GM12878 (cell line): Measurements from ENCODE around the gene CCR3. TPM values are rescaled to one million over a fixed set of nuclear protein-coding genes. Genes with fewer than 3 reads are reported as not detected.

Experiments
- ATAC-seq: fragments of 200-7000 bp; cut with Tn5 transposase; 3 replicates; pipeline ENCODE4 v1.9.1; 2020; ENCODE audit warnings: mild to moderate bottlenecking, moderate library complexity
- BruUV-seq: library from RNA; stranded (reverse); fragments of 400-500 nt; replicated peaks from 2 replicates; lab custom pipeline; 2021; lab: Mats Ljungman, UMichigan
- CTCF ChIA-PET: fragments of 300-600 bp; sonication (Branson Sonifier 250); formaldehyde crosslinking; extraction: SDS; loops from one replicate; lab custom pipeline; 2021; ENCODE audit warnings: inconsistent platforms; lab: Yijun Ruan, JAX
- POLR2A ChIA-PET: fragments of 350-600 bp; formaldehyde crosslinking; extraction: SDS; loops from one replicate; lab custom pipeline; 2021; ENCODE audit warnings: inconsistent platforms; lab: Charles Lee
- RAD21 ChIA-PET: fragments of 300-600 bp; sonication (Branson Sonifier 250); formaldehyde crosslinking; loops from one replicate; lab custom pipeline; 2023; ENCODE audit warnings: antibody characterized with exemption; ENCODE audit not compliant: unreplicated experiment; lab: Charles Lee
- SMC1A ChIA-PET: fragments of 300-600 bp; sonication (Branson Sonifier 250); formaldehyde crosslinking; loops from one replicate; lab custom pipeline; 2023; ENCODE audit not compliant: unreplicated experiment, uncharacterized antibody; lab: Charles Lee
- DNase-seq: peaks from one replicate; pipeline ENCODE4 v3.0.0-alpha.2; 2011; ENCODE audit warnings: low read depth, low spot score
- FAIRE-seq: peaks from 3 replicates; lab custom pipeline; 2011; peaks lifted over from hg19 to GRCh38; lab: Jason Lieb, UNC
- H2AFZ ChIP-seq: 2 replicates; pipeline ENCODE4 v1.6.0; 2011; ENCODE audit warnings: low read depth, low read length, control low read depth; ENCODE audit not compliant: control insufficient read depth
- H3K27ac ChIP-seq: 2 replicates; pipeline ENCODE4 v1.5.1; 2011; ENCODE audit warnings: control low read depth; ENCODE audit not compliant: control insufficient read depth, insufficient read depth
- H3K27me3 ChIP-seq, 2 experiments: replicated peaks in 1 of 2; 2 replicates each; pipeline versions ENCODE4 v1.6.0 to v1.6.1; 2011; ENCODE audit warnings: low read length in 1 of 2; ENCODE audit not compliant: control insufficient read depth in 2 of 2, insufficient read depth in 2 of 2
- H3K36me3 ChIP-seq, 2 experiments: 2 replicates each; pipeline ENCODE4 v1.5.1; 2011; ENCODE audit warnings: low read length in 1 of 2; ENCODE audit not compliant: control insufficient read depth in 2 of 2, insufficient read depth in 2 of 2
- H3K4me1 ChIP-seq: 2 replicates; pipeline ENCODE4 v1.6.1; 2011; ENCODE audit warnings: mild to moderate bottlenecking, low read length, moderate library complexity, mixed read lengths; ENCODE audit not compliant: control insufficient read depth, insufficient read depth
- H3K4me2 ChIP-seq: 2 replicates; pipeline ENCODE4 v1.6.0; 2011; ENCODE audit warnings: control low read depth; ENCODE audit not compliant: control insufficient read depth, insufficient read depth
- H3K4me3 ChIP-seq: fragments of 200-600 bp; sonication (generic); 2 replicates; pipeline ENCODE4 v1.5.1; 2016
- H3K79me2 ChIP-seq: 2 replicates; pipeline ENCODE4 v1.6.0; 2011; ENCODE audit warnings: low read length; ENCODE audit not compliant: control insufficient read depth, insufficient read depth
- H3K9ac ChIP-seq: 2 replicates; pipeline ENCODE4 v1.8.0; 2011; ENCODE audit warnings: low read length, control low read depth, mixed read lengths; ENCODE audit not compliant: control insufficient read depth, insufficient read depth
- H3K9me3 ChIP-seq: replicated peaks from 3 replicates; pipeline ENCODE4 v1.5.1; 2011; ENCODE audit warnings: mild to moderate bottlenecking, low read length; ENCODE audit not compliant: control insufficient read depth, insufficient read depth
- H4K20me1 ChIP-seq: 2 replicates; pipeline ENCODE4 v1.6.0; 2011; ENCODE audit not compliant: control insufficient read depth, insufficient read depth
- CBX5 ChIP-seq: sonication (generic); IDR thresholded peaks from 2 replicates; pipeline ENCODE4 v1.6.1; 2016; ENCODE audit warnings: low read depth, moderate library complexity, mild to moderate bottlenecking, inconsistent platforms
- FOXK2 ChIP-seq: fragments of 450-650 bp; IDR thresholded peaks from 2 replicates; pipeline ENCODE4 v1.6.1; 2017; ENCODE audit warnings: mild to moderate bottlenecking, moderate library complexity
- GABPA ChIP-seq: IDR thresholded peaks from 2 replicates; pipeline ENCODE4 v1.6.1; 2014; ENCODE audit warnings: antibody characterized with exemption, low read depth, mild to moderate bottlenecking, inconsistent platforms
- IKZF1 ChIP-seq: fragments of 450-650 bp; conservative IDR thresholded peaks from 2 replicates; pipeline ENCODE4 v1.6.1; 2017; ENCODE audit warnings: antibody characterized with exemption, mild to moderate bottlenecking
- JUND ChIP-seq: IDR thresholded peaks from 2 replicates; pipeline ENCODE4 v1.6.1; 2012; ENCODE audit warnings: low read depth, mild to moderate bottlenecking, low read length, improper control_type of control experiment, moderate library complexity
- MYC ChIP-seq: IDR thresholded peaks from 2 replicates; pipeline ENCODE4 v1.6.1; 2011; ENCODE audit warnings: mild to moderate bottlenecking, low read length, moderate library complexity, inconsistent platforms; ENCODE audit not compliant: insufficient read depth, insufficient replicate concordance, insufficient read length, severe bottlenecking
- NBN ChIP-seq: fragments of 450-650 bp; IDR thresholded peaks from 2 replicates; pipeline ENCODE4 v1.6.1; 2016
- RB1 ChIP-seq: fragments of 450-650 bp; formaldehyde crosslinking; IDR thresholded peaks from 2 replicates; pipeline ENCODE4 v1.6.1; 2017; ENCODE audit warnings: mild to moderate bottlenecking, borderline replicate concordance
- SMC3 ChIP-seq: IDR thresholded peaks from 2 replicates; pipeline ENCODE4 v1.6.1; 2011; ENCODE audit warnings: low read length, improper control_type of control experiment, borderline replicate concordance
- STAT1 ChIP-seq: fragments of 450-650 bp; conservative IDR thresholded peaks from 2 replicates; pipeline ENCODE4 v1.6.1; 2014; ENCODE audit warnings: antibody characterized with exemption, mild to moderate bottlenecking
- TAF1 ChIP-seq: IDR thresholded peaks from 2 replicates; pipeline ENCODE4 v1.6.1; 2011; ENCODE audit warnings: mild to moderate bottlenecking, low read depth, low read length, borderline replicate concordance
- TCF12 ChIP-seq: IDR thresholded peaks from 2 replicates; pipeline ENCODE4 v1.6.1; 2011; ENCODE audit warnings: low read depth, mild to moderate bottlenecking, low read length
- ZNF217 ChIP-seq: fragments of 450-650 bp; IDR thresholded peaks from 2 replicates; pipeline ENCODE4 v1.6.1; 2017; ENCODE audit warnings: antibody characterized with exemption, mild to moderate bottlenecking
- WGBS: methylation state at CpG from one replicate; pipeline ENCODE4 v1.1.6; 2016; ENCODE audit warnings: low lambda C conversion rate; ENCODE audit not compliant: insufficient replicate concordance, insufficient coverage; ENCODE audit errors: missing lambda C conversion rate; 5-methylcytosine and 5-hydroxymethylcytosine counted together
- in situ Hi-C: fragments of 300-500 bp; cut with MboI; formaldehyde crosslinking; loops from 9 replicates; pipeline ENCODE4 v1.14.3; 2018; ENCODE audit warnings: mixed read lengths
- intact Hi-C: fragments of 100-400 bp; cut with micrococcal nuclease; formaldehyde crosslinking; loops from one replicate; pipeline ENCODE4 v1.14.2; 2022; ENCODE audit not compliant: unreplicated experiment
- polyA plus RNA-seq, 11 experiments: library from polyadenylated mRNA; depleted of rRNA in 4 of 11; unstranded in 6 of 11; stranded (reverse) in 5 of 11; fragments of >200 nt; fragmentation: Nextera tagmentation in 4 of 11; fragmentation: Illumina TruSeq in 1 of 11; extraction: Ambion mirVana in 4 of 11; extraction: Trizol in 1 of 11; gene quantifications; 1 replicate in 1 of 11; 2 replicates in 10 of 11; pipeline versions ENCODE4 v1.2.1 to v1.2.3, GENCODE V29; 2011 to 2016; ENCODE audit warnings: inconsistent platforms in 2 of 11, missing spikeins in 2 of 11, low read depth in 1 of 11
- total RNA-seq, 4 experiments: library from RNA; depleted of rRNA in 3 of 4; stranded (reverse); fragments of >200 nt in 3 of 4; fragmentation: Illumina TruSeq in 1 of 4; extraction: Trizol in 1 of 4; gene quantifications; 2 replicates each; pipeline versions ENCODE4 v1.2.1 to v1.2.3, GENCODE V29; 2013 to 2021
- TF ChIP-seq, protein P1 (sequence below): fragments of 450-650 bp; IDR thresholded peaks from 2 replicates; pipeline ENCODE4 v1.6.1; 2017; ENCODE audit warnings: mild to moderate bottlenecking, moderate library complexity
- TF ChIP-seq, protein P2 (sequence below): IDR thresholded peaks from 2 replicates; pipeline ENCODE4 v1.6.1; 2011; ENCODE audit warnings: low read depth, mild to moderate bottlenecking, low read length, moderate library complexity, borderline replicate concordance; ENCODE audit errors: extremely low read depth
- TF ChIP-seq, protein P3 (sequence below): IDR thresholded peaks from 2 replicates; pipeline ENCODE4 v1.6.1; 2012; ENCODE audit warnings: low read depth, low read length, improper control_type of control experiment

CCR3 gene
- total and polyA plus RNA-seq, 10 of the 15 experiments (the other 5 are each of a cell fraction or from before 2014, with no cell fraction given), result 0.13 to 0.78 (median 0.41) TPM; not detected in 1

DNA sequence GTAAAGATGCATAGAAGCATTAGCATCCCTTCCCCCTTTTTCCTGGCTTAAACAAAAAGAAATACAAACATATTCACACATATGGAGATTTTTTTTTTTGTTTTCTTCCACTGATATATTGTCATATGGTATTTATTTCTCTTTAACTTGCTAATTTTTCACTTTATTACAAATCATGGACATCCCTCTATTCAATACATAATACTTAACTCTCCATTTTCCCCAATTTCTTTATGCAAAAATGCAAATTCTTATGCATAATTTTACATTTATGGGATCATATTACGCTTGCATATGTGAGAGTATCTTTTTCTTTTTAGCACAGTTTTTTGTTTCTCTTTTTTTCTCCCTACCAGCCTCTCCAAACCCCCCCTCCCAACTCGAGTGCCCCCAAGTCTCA, 48.8 kb downstream of the CCR3 start:
- no peaks in the 10 kb centered on the region for H3K27me3 ChIP-seq
- ATAC-seq (no peak), FAIRE-seq (no peak), DNase-seq (no peak)
- ChIA-PET POLR2A (interaction anchor here (0.6 kb wide), 1 partner anchor 18 kb away, joined by 6 read pairs; no protein-coding TSS in a partner anchor), CTCF (interaction anchor here (0.6 to 6.2 kb wide), 4 partner anchors 75 to 1189 kb away, joined by 3 to 75 read pairs (median 3); partner anchors contain the start of gene CCR5), SMC1A (interaction anchor here (1.1 kb wide), 1 partner anchor 31 kb away, joined by 3 read pairs; no protein-coding TSS in a partner anchor), RAD21 (interaction anchor here (5.7 kb wide), 1 partner anchor 78 kb away, joined by 65 read pairs; the partner anchor contains the start of gene CCR5)
- TF ChIP-seq, protein P1, sequence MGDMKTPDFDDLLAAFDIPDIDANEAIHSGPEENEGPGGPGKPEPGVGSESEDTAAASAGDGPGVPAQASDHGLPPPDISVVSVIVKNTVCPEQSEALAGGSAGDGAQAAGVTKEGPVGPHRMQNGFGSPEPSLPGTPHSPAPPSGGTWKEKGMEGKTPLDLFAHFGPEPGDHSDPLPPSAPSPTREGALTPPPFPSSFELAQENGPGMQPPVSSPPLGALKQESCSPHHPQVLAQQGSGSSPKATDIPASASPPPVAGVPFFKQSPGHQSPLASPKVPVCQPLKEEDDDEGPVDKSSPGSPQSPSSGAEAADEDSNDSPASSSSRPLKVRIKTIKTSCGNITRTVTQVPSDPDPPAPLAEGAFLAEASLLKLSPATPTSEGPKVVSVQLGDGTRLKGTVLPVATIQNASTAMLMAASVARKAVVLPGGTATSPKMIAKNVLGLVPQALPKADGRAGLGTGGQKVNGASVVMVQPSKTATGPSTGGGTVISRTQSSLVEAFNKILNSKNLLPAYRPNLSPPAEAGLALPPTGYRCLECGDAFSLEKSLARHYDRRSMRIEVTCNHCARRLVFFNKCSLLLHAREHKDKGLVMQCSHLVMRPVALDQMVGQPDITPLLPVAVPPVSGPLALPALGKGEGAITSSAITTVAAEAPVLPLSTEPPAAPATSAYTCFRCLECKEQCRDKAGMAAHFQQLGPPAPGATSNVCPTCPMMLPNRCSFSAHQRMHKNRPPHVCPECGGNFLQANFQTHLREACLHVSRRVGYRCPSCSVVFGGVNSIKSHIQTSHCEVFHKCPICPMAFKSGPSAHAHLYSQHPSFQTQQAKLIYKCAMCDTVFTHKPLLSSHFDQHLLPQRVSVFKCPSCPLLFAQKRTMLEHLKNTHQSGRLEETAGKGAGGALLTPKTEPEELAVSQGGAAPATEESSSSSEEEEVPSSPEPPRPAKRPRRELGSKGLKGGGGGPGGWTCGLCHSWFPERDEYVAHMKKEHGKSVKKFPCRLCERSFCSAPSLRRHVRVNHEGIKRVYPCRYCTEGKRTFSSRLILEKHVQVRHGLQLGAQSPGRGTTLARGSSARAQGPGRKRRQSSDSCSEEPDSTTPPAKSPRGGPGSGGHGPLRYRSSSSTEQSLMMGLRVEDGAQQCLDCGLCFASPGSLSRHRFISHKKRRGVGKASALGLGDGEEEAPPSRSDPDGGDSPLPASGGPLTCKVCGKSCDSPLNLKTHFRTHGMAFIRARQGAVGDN, result no peak
- TF ChIP-seq CBX5, result no peak
- TF ChIP-seq NBN, result no peak
- TF ChIP-seq FOXK2, result no peak
- TF ChIP-seq SMC3, result no peak
- no peak for TF ChIP-seq TAF1
- no peak for TF ChIP-seq TCF12
- no peak for TF ChIP-seq ZNF217
- TF ChIP-seq, protein P2, sequence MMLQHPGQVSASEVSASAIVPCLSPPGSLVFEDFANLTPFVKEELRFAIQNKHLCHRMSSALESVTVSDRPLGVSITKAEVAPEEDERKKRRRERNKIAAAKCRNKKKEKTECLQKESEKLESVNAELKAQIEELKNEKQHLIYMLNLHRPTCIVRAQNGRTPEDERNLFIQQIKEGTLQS, result no peak
- no peak for TF ChIP-seq IKZF1
- no peak for TF ChIP-seq JUND
- no peak for TF ChIP-seq GABPA
- no peak for TF ChIP-seq STAT1
- TF ChIP-seq MYC, result no peak
- TF ChIP-seq, protein P3, sequence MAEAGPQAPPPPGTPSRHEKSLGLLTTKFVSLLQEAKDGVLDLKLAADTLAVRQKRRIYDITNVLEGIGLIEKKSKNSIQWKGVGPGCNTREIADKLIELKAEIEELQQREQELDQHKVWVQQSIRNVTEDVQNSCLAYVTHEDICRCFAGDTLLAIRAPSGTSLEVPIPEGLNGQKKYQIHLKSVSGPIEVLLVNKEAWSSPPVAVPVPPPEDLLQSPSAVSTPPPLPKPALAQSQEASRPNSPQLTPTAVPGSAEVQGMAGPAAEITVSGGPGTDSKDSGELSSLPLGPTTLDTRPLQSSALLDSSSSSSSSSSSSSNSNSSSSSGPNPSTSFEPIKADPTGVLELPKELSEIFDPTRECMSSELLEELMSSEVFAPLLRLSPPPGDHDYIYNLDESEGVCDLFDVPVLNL, result no peak
- TF ChIP-seq RB1, result no peak
- in situ Hi-C loops, result no loop called here
- intact Hi-C loops, result no loop called here
- H3K4me3 ChIP-seq, result no peak overlapping the region
- H3K4me2 ChIP-seq, result no peak overlapping the region
- no peak overlapping the region for H2AFZ ChIP-seq
- no peaks in the 10 kb centered on the region for H3K9me3 ChIP-seq
- no peak overlapping the region for H3K9ac ChIP-seq
- no TSS peak for BruUV-seq
- H3K27ac ChIP-seq, result no peak overlapping the region
- WGBS, result 36% methylated on average over 2 of the region's 2 CpGs
- H3K79me2 ChIP-seq, result no peaks in the 10 kb centered on the region
- no peaks in the 10 kb centered on the region for H4K20me1 ChIP-seq
- no peaks in the 10 kb centered on the region for H3K36me3 ChIP-seq
- peaks cover 31% of the 10 kb centered on the region for H3K4me1 ChIP-seq
